Renal cortical epithelial cell (primary cell): ENCODE measurements around the gene VSIR. TPM values are rescaled to one million over a fixed set of nuclear protein-coding genes. Genes with fewer than 3 reads are reported as not detected.
A peak's percentile ranks its signal among the peaks of the same experiment; 100 is the strongest.

Experiments used
- DNase-seq: peaks from one replicate; pipeline ENCODE4 v3.0.0-alpha.2; 2011; ENCODE audit warnings: low read depth
- total RNA-seq: library from RNA; depleted of rRNA; stranded (reverse); fragments of >200 nt; gene quantifications from 2 replicates; pipeline ENCODE4 v1.2.3, GENCODE V29; 2014

The VSIR gene
- total RNA-seq, result 10.6 and 14.0 TPM in 2 replicates

GRCh38 chr10:71773221-71773971 lies at the start of gene VSIR:
VSIR (minus strand) TSS chr10:71773520; CDS start chr10:71773439, 81 bp downstream.
- peak; percentile 80 for DNase-seq

GRCh38 chr10:71821909-71822763 lies 48.8 kb upstream of the VSIR start:
- DNase-seq, result no peak

- DNase-seq, result no peak
These were observed 47.6 kb upstream of the VSIR start for GRCh38 chr10:71820966-71821365.

- no peak for DNase-seq
These were observed 46.7 kb upstream of the VSIR start for GRCh38 chr10:71819985-71820384.

- no peak for DNase-seq
These were observed 46.1 kb upstream of the VSIR start for GRCh38 chr10:71819441-71819861.

GRCh38 chr10:71818674-71819260 lies 45.4 kb upstream of the VSIR start:
- DNase-seq, result no peak

GRCh38 chr10:71817831-71818655 lies 44.7 kb upstream of the VSIR start:
- DNase-seq, result no peak

GRCh38 chr10:71816936-71817618 lies 43.8 kb upstream of the VSIR start:
- no peak for DNase-seq

GRCh38 chr10:71816421-71816851 lies 43.1 kb upstream of the VSIR start:
- DNase-seq, result no peak

GRCh38 chr10:71815515-71816130 lies 42.3 kb upstream of the VSIR start:
- no peak for DNase-seq

GRCh38 chr10:71814922-71815411 lies 41.6 kb upstream of the VSIR start:
- no peak for DNase-seq

GRCh38 chr10:71812913-71813590 lies 39.7 kb upstream of the VSIR start:
- DNase-seq, result no peak

GRCh38 chr10:71812016-71812912 lies 38.9 kb upstream of the VSIR start:
- DNase-seq, result no peak

GRCh38 chr10:71811351-71811750 lies 38.0 kb upstream of the VSIR start:
- DNase-seq, result no peak

- no peak for DNase-seq
These were observed 36.9 kb upstream of the VSIR start for GRCh38 chr10:71810048-71810750.

- no peak for DNase-seq
These were observed 36.3 kb upstream of the VSIR start for GRCh38 chr10:71809628-71810027.

GRCh38 chr10:71807557-71808510 lies 34.5 kb upstream of the VSIR start:
- no peak for DNase-seq
